ENCODE results near the gene GIMAP4. TPM values are rescaled to one million over a fixed set of nuclear protein-coding genes. Genes with fewer than 3 reads are reported as not detected.
"Not testable (repeated sequence)": the region's sequence is repeated elsewhere in the genome, so short reads cannot be mapped to it uniquely, and the experiment has no call there.

Gene GIMAP4
- total and polyA plus RNA-seq, 2 donors, result 40.9 to 68.5 TPM

GRCh38 chr7:150586785-150587152, 19.6 kb downstream of the GIMAP4 start:
- Histone ChIP-seq H3K9me3 (ENCODE audit: control insufficient read depth in 2 of 2, insufficient read depth in 1 of 2, low read length in 1 of 2) (peaks cover 0 to under 1% of the 10 kb centered on the region in 2 donors), H3K27me3 (ENCODE audit: control insufficient read depth in 2 of 2, insufficient read depth in 1 of 2, low read length in 1 of 2) (no peaks in the 10 kb centered on the region), H3K4me1 (ENCODE audit: control insufficient read depth in 2 of 2, insufficient read depth in 2 of 2, low read length in 2 of 2) (peaks cover 0 to 10% of the 10 kb centered on the region in 2 donors), H3K4me3 (ENCODE audit: low read length in 2 of 2) (no peak overlapping the region), H3K36me3 (ENCODE audit: control insufficient read depth in 2 of 2, insufficient read depth in 2 of 2, low read length in 1 of 2) (no peaks in the 10 kb centered on the region), H3K27ac (ENCODE audit: low read depth in 1 of 2, low read length in 1 of 2) (peak overlapping the region in 1 of 2 donors; percentile 1)
- no peak for DNase-seq (ENCODE audit: low read depth in 6 of 9, low spot score in 9 of 9)

GRCh38 chr7:150587551-150587950, 20.4 kb downstream of the GIMAP4 start:
- Histone ChIP-seq H3K27me3 (ENCODE audit: control insufficient read depth in 2 of 2, insufficient read depth in 1 of 2, low read length in 1 of 2) (no peaks in the 10 kb centered on the region), H3K4me1 (ENCODE audit: control insufficient read depth in 2 of 2, insufficient read depth in 2 of 2, low read length in 2 of 2) (peaks cover 0 to 10% of the 10 kb centered on the region in 2 donors), H3K27ac (ENCODE audit: low read depth in 1 of 2, low read length in 1 of 2) (no peak overlapping the region), H3K36me3 (ENCODE audit: control insufficient read depth in 2 of 2, insufficient read depth in 2 of 2, low read length in 1 of 2) (no peaks in the 10 kb centered on the region), H3K9me3 (ENCODE audit: control insufficient read depth in 2 of 2, insufficient read depth in 1 of 2, low read length in 1 of 2) (no peaks in the 10 kb centered on the region), H3K4me3 (ENCODE audit: low read length in 2 of 2) (no peak overlapping the region)
- DNase-seq (ENCODE audit: low read depth in 6 of 9, low spot score in 9 of 9), result no peak
- 25% methylated on average over 1 of the region's 1 CpG for WGBS

GRCh38 chr7:150594805-150595204, 27.6 kb downstream of the GIMAP4 start:
- Histone ChIP-seq H3K36me3 (ENCODE audit: control insufficient read depth in 2 of 2, insufficient read depth in 2 of 2, low read length in 1 of 2) (no peaks in the 10 kb centered on the region), H3K4me3 (ENCODE audit: low read length in 2 of 2) (no peak overlapping the region), H3K27me3 (ENCODE audit: control insufficient read depth in 2 of 2, insufficient read depth in 1 of 2, low read length in 1 of 2) (no peaks in the 10 kb centered on the region), H3K27ac (ENCODE audit: low read depth in 1 of 2, low read length in 1 of 2) (no peak overlapping the region), H3K4me1 (ENCODE audit: control insufficient read depth in 2 of 2, insufficient read depth in 2 of 2, low read length in 2 of 2) (no peaks in the 10 kb centered on the region), H3K9me3 (ENCODE audit: control insufficient read depth in 2 of 2, insufficient read depth in 1 of 2, low read length in 1 of 2) (peaks cover 0 to 15% of the 10 kb centered on the region in 2 donors)
- 100% methylated on average over 2 of the region's 2 CpGs for WGBS
- DNase-seq (ENCODE audit: low read depth in 6 of 9, low spot score in 9 of 9), result no peak

GRCh38 chr7:150595361-150595760, 28.2 kb downstream of the GIMAP4 start:
- peaks cover 0 to 15% of the 10 kb centered on the region in 2 donors for H3K9me3 ChIP-seq (ENCODE audit: control insufficient read depth in 2 of 2, insufficient read depth in 1 of 2, low read length in 1 of 2)
- no peaks in the 10 kb centered on the region for H3K36me3 ChIP-seq (ENCODE audit: control insufficient read depth in 2 of 2, insufficient read depth in 2 of 2, low read length in 1 of 2)
- no peak for DNase-seq (ENCODE audit: low read depth in 6 of 9, low spot score in 9 of 9)
- WGBS, result 96% methylated on average over 2 of the region's 2 CpGs
- no peak overlapping the region for H3K4me3 ChIP-seq (ENCODE audit: low read length in 2 of 2)
- H3K4me1 ChIP-seq (ENCODE audit: control insufficient read depth in 2 of 2, insufficient read depth in 2 of 2, low read length in 2 of 2), result no peaks in the 10 kb centered on the region
- no peaks in the 10 kb centered on the region for H3K27me3 ChIP-seq (ENCODE audit: control insufficient read depth in 2 of 2, insufficient read depth in 1 of 2, low read length in 1 of 2)
- H3K27ac ChIP-seq (ENCODE audit: low read depth in 1 of 2, low read length in 1 of 2), result no peak overlapping the region

GRCh38 chr7:150603600-150603999, 36.4 kb downstream of the GIMAP4 start:
- not testable (repeated sequence) for H3K27ac ChIP-seq (ENCODE audit: low read depth in 1 of 2, low read length in 1 of 2)

GRCh38 chr7:150610233-150610632, 43.0 kb downstream of the GIMAP4 start:
- DNase-seq (ENCODE audit: low read depth in 6 of 9, low spot score in 9 of 9), result no peak
- Histone ChIP-seq H3K27ac (ENCODE audit: low read depth in 1 of 2, low read length in 1 of 2) (no peak overlapping the region), H3K36me3 (ENCODE audit: control insufficient read depth in 2 of 2, insufficient read depth in 2 of 2, low read length in 1 of 2) (no peaks in the 10 kb centered on the region), H3K4me1 (ENCODE audit: control insufficient read depth in 2 of 2, insufficient read depth in 2 of 2, low read length in 2 of 2) (no peaks in the 10 kb centered on the region), H3K27me3 (ENCODE audit: control insufficient read depth in 2 of 2, insufficient read depth in 1 of 2, low read length in 1 of 2) (no peaks in the 10 kb centered on the region), H3K4me3 (ENCODE audit: low read length in 2 of 2) (no peak overlapping the region), H3K9me3 (ENCODE audit: control insufficient read depth in 2 of 2, insufficient read depth in 1 of 2, low read length in 1 of 2) (peaks cover 0 to 4% of the 10 kb centered on the region in 2 donors)
- 93% methylated on average over 1 of the region's 1 CpG for WGBS

More at GRCh38 chr7:150603600-150603999, 36.4 kb downstream of the GIMAP4 start:
- not testable (repeated sequence) for H3K9me3 ChIP-seq (ENCODE audit: control insufficient read depth in 2 of 2, insufficient read depth in 1 of 2, low read length in 1 of 2); H3K4me3 ChIP-seq (ENCODE audit: low read length in 2 of 2); H3K36me3 ChIP-seq (ENCODE audit: control insufficient read depth in 2 of 2, insufficient read depth in 2 of 2, low read length in 1 of 2); DNase-seq (ENCODE audit: low read depth in 6 of 9, low spot score in 9 of 9); H3K4me1 ChIP-seq (ENCODE audit: control insufficient read depth in 2 of 2, insufficient read depth in 2 of 2, low read length in 2 of 2); H3K27me3 ChIP-seq (ENCODE audit: control insufficient read depth in 2 of 2, insufficient read depth in 1 of 2, low read length in 1 of 2)
- 70% methylated on average over 2 of the region's 2 CpGs for WGBS

- Histone ChIP-seq H3K36me3 (ENCODE audit: control insufficient read depth in 2 of 2, insufficient read depth in 2 of 2, low read length in 1 of 2) (no peaks in the 10 kb centered on the region), H3K27ac (ENCODE audit: low read depth in 1 of 2, low read length in 1 of 2) (no peak overlapping the region), H3K4me3 (ENCODE audit: low read length in 2 of 2) (no peak overlapping the region), H3K27me3 (ENCODE audit: control insufficient read depth in 2 of 2, insufficient read depth in 1 of 2, low read length in 1 of 2) (no peaks in the 10 kb centered on the region), H3K4me1 (ENCODE audit: control insufficient read depth in 2 of 2, insufficient read depth in 2 of 2, low read length in 2 of 2) (no peaks in the 10 kb centered on the region), H3K9me3 (ENCODE audit: control insufficient read depth in 2 of 2, insufficient read depth in 1 of 2, low read length in 1 of 2) (peaks cover 0 to 3% of the 10 kb centered on the region in 2 donors)
- whole genome bisulfite sequencing, result 88% methylated on average over 3 of the region's 3 CpGs
- no peak for DNase-seq (ENCODE audit: low read depth in 6 of 9, low spot score in 9 of 9)
Observed at GRCh38 chr7:150612925-150613324, 45.7 kb downstream of the GIMAP4 start.

GRCh38 chr7:150613880-150614279, 46.7 kb downstream of the GIMAP4 start:
- WGBS, result 92% methylated on average over 1 of the region's 1 CpG
- no peaks in the 10 kb centered on the region for H3K36me3 ChIP-seq (ENCODE audit: control insufficient read depth in 2 of 2, insufficient read depth in 2 of 2, low read length in 1 of 2)
- H3K27ac ChIP-seq (ENCODE audit: low read depth in 1 of 2, low read length in 1 of 2), result no peak overlapping the region

GRCh38 chr7:150614426-150614825, 47.2 kb downstream of the GIMAP4 start:
- not testable (repeated sequence) for H3K4me1 ChIP-seq (ENCODE audit: control insufficient read depth in 2 of 2, insufficient read depth in 2 of 2, low read length in 2 of 2)
- 94% methylated on average over 1 of the region's 1 CpG for WGBS

More at GRCh38 chr7:150613880-150614279, 46.7 kb downstream of the GIMAP4 start:
- Histone ChIP-seq H3K27me3 (ENCODE audit: control insufficient read depth in 2 of 2, insufficient read depth in 1 of 2, low read length in 1 of 2) (no peaks in the 10 kb centered on the region), H3K4me1 (ENCODE audit: control insufficient read depth in 2 of 2, insufficient read depth in 2 of 2, low read length in 2 of 2) (no peaks in the 10 kb centered on the region), H3K4me3 (ENCODE audit: low read length in 2 of 2) (no peak overlapping the region), H3K9me3 (ENCODE audit: control insufficient read depth in 2 of 2, insufficient read depth in 1 of 2, low read length in 1 of 2) (peaks cover 0 to 3% of the 10 kb centered on the region in 2 donors)
- DNase-seq (ENCODE audit: low read depth in 6 of 9, low spot score in 9 of 9), result no peak

More at GRCh38 chr7:150614426-150614825, 47.2 kb downstream of the GIMAP4 start:
- not testable (repeated sequence) for DNase-seq (ENCODE audit: low read depth in 6 of 9, low spot score in 9 of 9); H3K27me3 ChIP-seq (ENCODE audit: control insufficient read depth in 2 of 2, insufficient read depth in 1 of 2, low read length in 1 of 2); H3K36me3 ChIP-seq (ENCODE audit: control insufficient read depth in 2 of 2, insufficient read depth in 2 of 2, low read length in 1 of 2); H3K4me3 ChIP-seq (ENCODE audit: low read length in 2 of 2); H3K27ac ChIP-seq (ENCODE audit: low read depth in 1 of 2, low read length in 1 of 2); H3K9me3 ChIP-seq (ENCODE audit: control insufficient read depth in 2 of 2, insufficient read depth in 1 of 2, low read length in 1 of 2)
